HEK293 (cell line): ENCODE measurements around the gene SFXN4.

ENCODE experiments used
- CTCF ChIP-seq: fragments of 450-650 bp; formaldehyde crosslinking; IDR thresholded peaks from 2 replicates; pipeline ENCODE4 v1.5.1; 2016; ENCODE audit warnings: missing biosample characterization, missing genetic modification characterization
- HOXA7 ChIP-seq: sonication (generic); formaldehyde crosslinking; IDR thresholded peaks from 2 replicates; pipeline ENCODE4 v1.8.1; 2022; ENCODE audit warnings: missing genetic modification reagents, borderline replicate concordance
- ZBTB7A ChIP-seq: fragments of 450-650 bp; formaldehyde crosslinking; IDR thresholded peaks from 2 replicates; pipeline ENCODE4 v1.5.1; 2016; ENCODE audit warnings: low read depth, missing biosample characterization, missing genetic modification characterization
- ZNF157 ChIP-seq: fragments of 450-650 bp; formaldehyde crosslinking; IDR thresholded peaks from 2 replicates; pipeline ENCODE4 v1.5.1; 2016; ENCODE audit warnings: missing biosample characterization, missing genetic modification characterization
- ZNF211 ChIP-seq: fragments of 450-650 bp; formaldehyde crosslinking; IDR thresholded peaks from 2 replicates; pipeline ENCODE4 v1.5.1; 2016; ENCODE audit warnings: low read depth, missing biosample characterization, missing genetic modification characterization
- ZNF223 ChIP-seq: fragments of 450-650 bp; formaldehyde crosslinking; IDR thresholded peaks from 2 replicates; pipeline ENCODE4 v1.5.1; 2016; ENCODE audit warnings: missing biosample characterization, missing genetic modification characterization
- ZNF302 ChIP-seq: fragments of 450-650 bp; formaldehyde crosslinking; IDR thresholded peaks from 2 replicates; pipeline ENCODE4 v1.5.1; 2016; ENCODE audit warnings: missing biosample characterization, missing genetic modification characterization, low read depth
- ZNF670 ChIP-seq: fragments of 450-650 bp; formaldehyde crosslinking; IDR thresholded peaks from 2 replicates; pipeline ENCODE4 v1.5.1; 2016; ENCODE audit warnings: missing biosample characterization, missing genetic modification characterization, low read depth
- ZNF747 ChIP-seq: fragments of 450-650 bp; formaldehyde crosslinking; IDR thresholded peaks from 2 replicates; pipeline ENCODE4 v1.5.1; 2016; ENCODE audit warnings: missing biosample characterization, missing genetic modification characterization
- ZXDB ChIP-seq: fragments of 450-650 bp; formaldehyde crosslinking; IDR thresholded peaks from 2 replicates; pipeline ENCODE4 v1.5.1; 2016; ENCODE audit warnings: missing biosample characterization, missing genetic modification characterization
- TF ChIP-seq, protein P1 (sequence below): fragments of 450-650 bp; formaldehyde crosslinking; IDR thresholded peaks from 2 replicates; pipeline ENCODE4 v1.5.1; 2016; ENCODE audit warnings: missing biosample characterization, missing genetic modification characterization

DNA sequence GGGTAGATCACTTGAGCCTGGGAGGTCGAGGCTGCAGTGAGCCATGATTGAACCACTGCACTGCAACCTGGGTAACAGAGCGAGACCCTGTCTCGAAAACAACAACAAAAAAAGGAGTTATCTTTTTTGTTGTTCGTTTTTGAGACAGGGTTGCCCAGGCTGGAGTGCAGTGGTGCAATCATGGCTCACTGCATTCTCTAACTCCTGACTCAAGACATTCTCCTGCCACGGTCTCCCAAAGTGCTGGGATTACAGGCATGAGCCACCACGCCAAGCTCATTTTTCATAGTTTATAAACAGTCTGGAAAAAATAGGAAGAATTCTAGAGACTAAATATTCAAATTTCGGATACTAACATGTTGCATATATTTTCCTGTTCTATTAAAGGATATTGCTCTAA is 29.4 kb downstream of the SFXN4 start:
- TF ChIP-seq ZNF211 (tag by site-specific recombination) (no peak), ZXDB (tag by site-specific recombination) (no peak), ZBTB7A (tag by site-specific recombination) (no peak), ZNF223 (tag by site-specific recombination) (no peak), ZNF670 (tag by site-specific recombination) (no peak), CTCF (tag by site-specific recombination) (no peak), HOXA7 (no peak), ZNF302 (tag by site-specific recombination) (no peak), ZNF747 (tag by site-specific recombination) (no peak), ZNF157 (tag by site-specific recombination) (no peak)
- TF ChIP-seq, protein P1, sequence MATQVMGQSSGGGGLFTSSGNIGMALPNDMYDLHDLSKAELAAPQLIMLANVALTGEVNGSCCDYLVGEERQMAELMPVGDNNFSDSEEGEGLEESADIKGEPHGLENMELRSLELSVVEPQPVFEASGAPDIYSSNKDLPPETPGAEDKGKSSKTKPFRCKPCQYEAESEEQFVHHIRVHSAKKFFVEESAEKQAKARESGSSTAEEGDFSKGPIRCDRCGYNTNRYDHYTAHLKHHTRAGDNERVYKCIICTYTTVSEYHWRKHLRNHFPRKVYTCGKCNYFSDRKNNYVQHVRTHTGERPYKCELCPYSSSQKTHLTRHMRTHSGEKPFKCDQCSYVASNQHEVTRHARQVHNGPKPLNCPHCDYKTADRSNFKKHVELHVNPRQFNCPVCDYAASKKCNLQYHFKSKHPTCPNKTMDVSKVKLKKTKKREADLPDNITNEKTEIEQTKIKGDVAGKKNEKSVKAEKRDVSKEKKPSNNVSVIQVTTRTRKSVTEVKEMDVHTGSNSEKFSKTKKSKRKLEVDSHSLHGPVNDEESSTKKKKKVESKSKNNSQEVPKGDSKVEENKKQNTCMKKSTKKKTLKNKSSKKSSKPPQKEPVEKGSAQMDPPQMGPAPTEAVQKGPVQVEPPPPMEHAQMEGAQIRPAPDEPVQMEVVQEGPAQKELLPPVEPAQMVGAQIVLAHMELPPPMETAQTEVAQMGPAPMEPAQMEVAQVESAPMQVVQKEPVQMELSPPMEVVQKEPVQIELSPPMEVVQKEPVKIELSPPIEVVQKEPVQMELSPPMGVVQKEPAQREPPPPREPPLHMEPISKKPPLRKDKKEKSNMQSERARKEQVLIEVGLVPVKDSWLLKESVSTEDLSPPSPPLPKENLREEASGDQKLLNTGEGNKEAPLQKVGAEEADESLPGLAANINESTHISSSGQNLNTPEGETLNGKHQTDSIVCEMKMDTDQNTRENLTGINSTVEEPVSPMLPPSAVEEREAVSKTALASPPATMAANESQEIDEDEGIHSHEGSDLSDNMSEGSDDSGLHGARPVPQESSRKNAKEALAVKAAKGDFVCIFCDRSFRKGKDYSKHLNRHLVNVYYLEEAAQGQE (tag by site-specific recombination), result no peak
